Kidney (tissue), 14 donors: ENCODE results near the gene MAPK1. TPM values are rescaled to one million over a fixed set of nuclear protein-coding genes. Genes with fewer than 3 reads are reported as not detected.

Source experiments
- DNase-seq, 5 donors: peaks; one replicate each; pipeline ENCODE4 v3.0.0-alpha.2; 2013 to 2020
- FAIRE-seq: peaks from 2 replicates; lab custom pipeline; 2012; peaks lifted over from hg19 to GRCh38; lab: Jason Lieb, UNC
- H3K27ac ChIP-seq, 2 donors: one replicate each; pipeline ENCODE4 v1.7.0; 2013; ENCODE audit warnings: low read depth in 2 of 2, low read length in 2 of 2, inconsistent platforms in 1 of 2
- H3K27me3 ChIP-seq: one replicate; pipeline ENCODE4 v1.7.1; 2013; ENCODE audit warnings: low read length, inconsistent platforms; ENCODE audit not compliant: control insufficient read depth, insufficient read depth
- H3K36me3 ChIP-seq, 3 donors: one replicate each; pipeline versions ENCODE4 v1.7.0 to v1.7.1; 2013; ENCODE audit warnings: low read length in 3 of 3, control low read depth in 1 of 3, inconsistent platforms in 1 of 3; ENCODE audit not compliant: insufficient read depth in 3 of 3, control insufficient read depth in 2 of 3
- H3K4me1 ChIP-seq, 3 donors: one replicate each; pipeline versions ENCODE4 v1.7.0 to v1.7.1; 2013; ENCODE audit warnings: low read length in 3 of 3, inconsistent platforms in 1 of 3, low read depth in 1 of 3; ENCODE audit not compliant: control insufficient read depth in 2 of 3, insufficient read depth in 2 of 3
- H3K4me3 ChIP-seq, 3 donors: one replicate each; pipeline versions ENCODE4 v1.7.0 to v1.8.1; 2013; ENCODE audit warnings: low read length in 3 of 3, control low read depth in 1 of 3, inconsistent platforms in 1 of 3
- H3K9ac ChIP-seq, 3 donors: one replicate each; pipeline versions ENCODE4 v1.7.0 to v1.7.1; 2013; ENCODE audit warnings: low read length in 3 of 3, control low read depth in 1 of 3, inconsistent platforms in 1 of 3
- H3K9me3 ChIP-seq, 3 donors: one replicate each; pipeline versions ENCODE4 v1.7.0 to v1.7.1; 2013; ENCODE audit warnings: low read length in 3 of 3, control low read depth in 1 of 3, inconsistent platforms in 1 of 3; ENCODE audit not compliant: control insufficient read depth in 2 of 3, insufficient read depth in 1 of 3
- CTCF ChIP-seq: IDR thresholded peaks from 3 replicates; pipeline ENCODE4 v1.5.1; 2012; ENCODE audit warnings: mild to moderate bottlenecking, moderate library complexity, borderline replicate concordance; ENCODE audit not compliant: insufficient read depth; ENCODE audit errors: extremely low read depth
- intact Hi-C: fragments of 100-400 bp; cut with DNase I; formaldehyde crosslinking; loops from one replicate; pipeline ENCODE4 v1.11.1; 2022
- polyA plus RNA-seq: library from polyadenylated mRNA; stranded (reverse); fragments of 350-450 nt; fragmentation: Illumina TruSeq; extraction: RNeasy Lipid Tissue Mini Kit (QIAGEN cat#74804); gene quantifications from one replicate; pipeline ENCODE4 v1.2.3, GENCODE V29; 2014; ENCODE audit warnings: low read depth, low replicate concordance; ENCODE audit not compliant: insufficient read depth
- total RNA-seq: library from RNA; stranded (reverse); fragmentation: NEBNext Ultra II Directional; extraction: Animal tissue kit (Norgen Biotek cat#: 25700); gene quantifications from one replicate; pipeline ENCODE4 v1.2.1, GENCODE V29; 2021
- donor health status: control.
- donor health status: control.
- donor health status: control.
- donor health status: control.
- donor health status: control.
- donor health status: DM: yes; HTN: yes; CAD: no.
- donor health status: Normal renal cell carcinoma (clear cell type).

Gene MAPK1
- total and polyA plus RNA-seq, 2 donors from 2014 or later: 21.3 to 128 TPM

GRCh38 chr22:21868651-21869050, 1.2 kb upstream of the MAPK1 start:
- FAIRE-seq: no peak
- no peak overlapping the region for H3K27ac ChIP-seq
- intact Hi-C loops: no loop called here

GRCh38 chr22:21866833-21867527, 465 bp downstream of the MAPK1 start:
- FAIRE-seq (no peak), DNase-seq (peak in 4 of 5 donors; percentile 33 to 78 (median 50))
- Histone ChIP-seq H3K4me3 (peak overlapping the region; percentile 83 to 93 (median 89)), H3K4me1 (peaks cover 0 to 11% (median 11%) of the 10 kb centered on the region in 3 donors), H3K36me3 (no peaks in the 10 kb centered on the region), H3K27ac (peak overlapping the region; percentile 71 to 72), H3K9ac (peak overlapping the region; percentile 64 to 94 (median 93)), H3K9me3 (no peaks in the 10 kb centered on the region), H3K27me3 (no peaks in the 10 kb centered on the region)
- intact Hi-C loops: no loop called here
- no peak for TF ChIP-seq CTCF

More at GRCh38 chr22:21868651-21869050, 1.2 kb upstream of the MAPK1 start:
- TF ChIP-seq CTCF: no peak
- H3K9ac ChIP-seq: no peak overlapping the region
- H3K4me1 ChIP-seq: peaks cover 0 to 11% (median 11%) of the 10 kb centered on the region in 3 donors
- no peak for DNase-seq
- no peaks in the 10 kb centered on the region for H3K9me3 ChIP-seq
- H3K36me3 ChIP-seq: no peaks in the 10 kb centered on the region
- H3K27me3 ChIP-seq: no peaks in the 10 kb centered on the region
- H3K4me3 ChIP-seq: peak overlapping the region in 1 of 3 donors; percentile 1

- H3K36me3 ChIP-seq: no peaks in the 10 kb centered on the region
- H3K4me1 ChIP-seq: peaks cover 0 to 21% (median 16%) of the 10 kb centered on the region in 3 donors
- H3K27ac ChIP-seq: no peak overlapping the region
- DNase-seq (peak in 2 of 5 donors; percentile 17 to 60), FAIRE-seq (no peak)
- no peak overlapping the region for H3K9ac ChIP-seq
- no peaks in the 10 kb centered on the region for H3K9me3 ChIP-seq
- no peak for TF ChIP-seq CTCF
- no peaks in the 10 kb centered on the region for H3K27me3 ChIP-seq
- peak overlapping the region in 1 of 3 donors; percentile 18 for H3K4me3 ChIP-seq
- intact Hi-C loops: no loop called here
Measured at GRCh38 chr22:21865041-21865440, 2.4 kb downstream of the MAPK1 start.
